Upper lobe of left lung (tissue), 6 donors: ENCODE data around the gene EPS8. TPM values are rescaled to one million over a fixed set of nuclear protein-coding genes. Genes with fewer than 3 reads are reported as not detected.

Source experiments
- ATAC-seq, 2 donors: fragments of 200-7000 bp; cut with Tn5 transposase; one replicate each; pipeline ENCODE4 v1.9.1; 2022; ENCODE audit warnings: mild to moderate bottlenecking in 2 of 2, moderate library complexity in 2 of 2; ENCODE audit not compliant: low FRiP score in 2 of 2
- DNase-seq, 2 donors: peaks; one replicate each; pipeline ENCODE4 v3.0.0-alpha.2; 2019 to 2020
- H3K27ac ChIP-seq, 4 donors: fragments of 200-600 bp; sonication (generic); one replicate each; pipeline ENCODE4 v1.5.1; 2016 to 2019
- H3K27me3 ChIP-seq, 4 donors: fragments of 200-600 bp; sonication (generic); one replicate each; pipeline ENCODE4 v1.5.1; 2017 to 2019
- H3K36me3 ChIP-seq, 4 donors: fragments of 200-600 bp; sonication (generic); one replicate each; pipeline ENCODE4 v1.5.1; 2016 to 2019
- H3K4me1 ChIP-seq, 4 donors: fragments of 200-600 bp; sonication (generic); one replicate each; pipeline ENCODE4 v1.5.1; 2018 to 2019
- H3K4me3 ChIP-seq, 4 donors: fragments of 200-600 bp; sonication (generic); one replicate each; pipeline ENCODE4 v1.5.1; 2017 to 2019; ENCODE audit warnings: mild to moderate bottlenecking in 2 of 4, moderate library complexity in 1 of 4
- H3K9me3 ChIP-seq, 4 donors: fragments of 200-600 bp; sonication (generic); one replicate each; pipeline ENCODE4 v1.5.1; 2018 to 2019
- EP300 ChIP-seq, 4 donors: sonication (generic); formaldehyde crosslinking; IDR thresholded peaks; one replicate each; pipeline ENCODE4 v1.5.1; 2017; ENCODE audit warnings: antibody characterized with exemption in 4 of 4, control low read depth in 2 of 4
- POLR2A ChIP-seq, 4 donors: fragments of 450-650 bp; IDR thresholded peaks; one replicate each; pipeline ENCODE4 v1.5.1; 2016 to 2017; ENCODE audit warnings: antibody characterized with exemption in 4 of 4, mild to moderate bottlenecking in 2 of 4
- POLR2AphosphoS5 ChIP-seq, 2 donors: sonication (generic); formaldehyde crosslinking; IDR thresholded peaks; one replicate each; pipeline ENCODE4 v1.5.1; 2017; ENCODE audit warnings: antibody characterized with exemption in 2 of 2
- WGBS, 2 donors: methylation state at CpG; one replicate each; pipeline ENCODE4 v1.1.5; 2017 to 2018; 5-methylcytosine and 5-hydroxymethylcytosine counted together
- total RNA-seq, 6 donors: library from RNA; depleted of rRNA in 4 of 6; stranded (reverse); fragments of >200 nt in 4 of 6; gene quantifications; one replicate each; pipeline versions ENCODE4 v1.1.0 to v1.2.1, GENCODE V29; 2016 to 2021
- TF ChIP-seq, protein P1 (sequence below), 6 experiments: fragments of 450-650 bp in 4 of 6; fragments of 200-600 bp in 2 of 6; sonication (generic) in 2 of 6; IDR thresholded peaks; one replicate each; pipeline ENCODE4 v1.5.1; 2016 to 2019; ENCODE audit warnings: antibody characterized with exemption in 6 of 6
- donor health status: DM: no; HTN: no; CAD: no; lungs with moderate emphysema.
- donor health status: DM: no; HTN: yes; CAD: no; lungs with severe emphysema.

EPS8 gene
- total RNA-seq, 6 donors from 2014 or later = 43.9 to 112 (median 67.2) TPM

DNA sequence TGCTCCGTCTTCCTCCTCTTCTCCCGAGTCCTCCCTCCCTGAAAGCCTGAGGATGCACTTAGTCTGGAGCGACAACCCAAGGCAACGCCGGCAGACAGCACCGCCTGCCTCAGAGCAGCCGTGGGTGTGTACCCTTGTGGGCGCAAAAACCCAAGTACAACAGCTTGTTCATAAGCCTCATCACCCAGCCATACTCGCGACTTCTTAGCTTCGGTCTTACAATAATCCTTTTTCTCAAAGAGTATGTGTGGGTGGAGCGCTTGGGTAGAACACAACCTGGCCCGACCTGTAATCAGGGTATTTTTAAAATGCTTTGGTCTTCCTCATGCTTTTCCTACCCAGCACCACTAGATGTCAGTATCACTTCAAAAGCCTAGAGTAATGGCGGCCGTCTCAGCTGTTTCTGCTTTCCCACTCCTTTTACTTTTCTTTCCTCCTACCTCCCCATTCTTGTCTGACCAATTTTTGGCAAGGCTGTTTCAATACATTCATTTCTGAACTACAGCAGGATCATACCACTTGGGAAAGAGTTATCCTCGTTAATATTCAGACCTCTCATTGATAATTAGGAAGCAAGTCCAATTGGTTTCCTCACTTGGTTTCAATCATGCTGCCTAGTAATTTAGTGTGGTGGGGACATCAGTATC, 198.9 kb downstream of the EPS8 start:
- Histone ChIP-seq H3K27ac (no peak overlapping the region), H3K9me3 (no peaks in the 10 kb centered on the region), H3K36me3 (no peaks in the 10 kb centered on the region), H3K4me1 (peaks cover 0 to 9% (median 1%) of the 10 kb centered on the region in 4 donors), H3K4me3 (peak overlapping the region in 3 of 4 donors; percentile 19 to 34 (median 21)), H3K27me3 (no peaks in the 10 kb centered on the region)
- DNase-seq = peak; percentile 25 to 59
- peak; percentile 88 to 93 for ATAC-seq
- TF ChIP-seq, protein P1, sequence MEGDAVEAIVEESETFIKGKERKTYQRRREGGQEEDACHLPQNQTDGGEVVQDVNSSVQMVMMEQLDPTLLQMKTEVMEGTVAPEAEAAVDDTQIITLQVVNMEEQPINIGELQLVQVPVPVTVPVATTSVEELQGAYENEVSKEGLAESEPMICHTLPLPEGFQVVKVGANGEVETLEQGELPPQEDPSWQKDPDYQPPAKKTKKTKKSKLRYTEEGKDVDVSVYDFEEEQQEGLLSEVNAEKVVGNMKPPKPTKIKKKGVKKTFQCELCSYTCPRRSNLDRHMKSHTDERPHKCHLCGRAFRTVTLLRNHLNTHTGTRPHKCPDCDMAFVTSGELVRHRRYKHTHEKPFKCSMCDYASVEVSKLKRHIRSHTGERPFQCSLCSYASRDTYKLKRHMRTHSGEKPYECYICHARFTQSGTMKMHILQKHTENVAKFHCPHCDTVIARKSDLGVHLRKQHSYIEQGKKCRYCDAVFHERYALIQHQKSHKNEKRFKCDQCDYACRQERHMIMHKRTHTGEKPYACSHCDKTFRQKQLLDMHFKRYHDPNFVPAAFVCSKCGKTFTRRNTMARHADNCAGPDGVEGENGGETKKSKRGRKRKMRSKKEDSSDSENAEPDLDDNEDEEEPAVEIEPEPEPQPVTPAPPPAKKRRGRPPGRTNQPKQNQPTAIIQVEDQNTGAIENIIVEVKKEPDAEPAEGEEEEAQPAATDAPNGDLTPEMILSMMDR (IDR thresholded peaks at IDR 0.05) = peak; percentile 76 to 90 (median 88)
- TF ChIP-seq EP300 (IDR thresholded peaks at IDR 0.05) (no peak), POLR2A (IDR thresholded peaks at IDR 0.05) (no peak)
- 14 to 18% methylated on average over 16 of the region's 16 CpGs for WGBS, 2 donors

DNA sequence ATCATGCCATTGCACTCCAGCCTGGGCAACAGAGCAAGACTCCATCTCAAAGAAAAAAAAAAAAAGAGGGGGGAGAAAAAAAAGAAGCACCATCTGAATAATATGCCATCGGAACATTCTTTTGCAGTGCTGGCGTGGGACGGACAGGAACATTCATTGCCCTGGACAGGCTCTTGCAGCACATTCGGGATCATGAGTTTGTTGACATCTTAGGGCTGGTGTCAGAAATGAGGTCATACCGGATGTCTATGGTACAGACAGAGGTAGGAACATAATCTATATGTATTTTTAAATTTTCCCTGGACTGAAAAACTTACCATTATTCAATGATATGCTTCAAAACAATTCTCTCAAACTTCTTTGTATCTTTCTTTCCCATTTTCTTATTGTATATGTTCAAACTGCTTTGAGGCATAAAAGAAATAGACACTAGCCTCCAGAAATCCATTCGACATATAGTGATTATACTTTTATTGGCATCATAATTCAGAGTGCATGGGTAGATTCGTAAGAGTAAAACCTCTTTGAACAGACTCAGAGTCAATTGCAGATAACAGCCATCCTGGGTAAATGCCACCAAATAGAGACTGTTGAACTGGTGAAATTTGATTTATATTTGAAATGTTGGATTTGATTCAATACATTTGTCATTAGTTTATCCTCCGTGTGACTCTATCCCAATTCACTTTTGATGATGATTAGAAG, 199.7 kb downstream of the EPS8 start:
- TF ChIP-seq POLR2AphosphoS5 (IDR thresholded peaks at IDR 0.05) (no peak), POLR2A (IDR thresholded peaks at IDR 0.05) (no peak)
- 72 to 75% methylated on average over 8 of the region's 8 CpGs for WGBS, 2 donors
- Histone ChIP-seq H3K27me3 (no peaks in the 10 kb centered on the region), H3K27ac (no peak overlapping the region), H3K9me3 (no peaks in the 10 kb centered on the region), H3K4me1 (peaks cover 0 to 9% (median 1%) of the 10 kb centered on the region in 4 donors), H3K4me3 (no peak overlapping the region), H3K36me3 (no peaks in the 10 kb centered on the region)
- ATAC-seq = no peak
- DNase-seq = no peak

DNA sequence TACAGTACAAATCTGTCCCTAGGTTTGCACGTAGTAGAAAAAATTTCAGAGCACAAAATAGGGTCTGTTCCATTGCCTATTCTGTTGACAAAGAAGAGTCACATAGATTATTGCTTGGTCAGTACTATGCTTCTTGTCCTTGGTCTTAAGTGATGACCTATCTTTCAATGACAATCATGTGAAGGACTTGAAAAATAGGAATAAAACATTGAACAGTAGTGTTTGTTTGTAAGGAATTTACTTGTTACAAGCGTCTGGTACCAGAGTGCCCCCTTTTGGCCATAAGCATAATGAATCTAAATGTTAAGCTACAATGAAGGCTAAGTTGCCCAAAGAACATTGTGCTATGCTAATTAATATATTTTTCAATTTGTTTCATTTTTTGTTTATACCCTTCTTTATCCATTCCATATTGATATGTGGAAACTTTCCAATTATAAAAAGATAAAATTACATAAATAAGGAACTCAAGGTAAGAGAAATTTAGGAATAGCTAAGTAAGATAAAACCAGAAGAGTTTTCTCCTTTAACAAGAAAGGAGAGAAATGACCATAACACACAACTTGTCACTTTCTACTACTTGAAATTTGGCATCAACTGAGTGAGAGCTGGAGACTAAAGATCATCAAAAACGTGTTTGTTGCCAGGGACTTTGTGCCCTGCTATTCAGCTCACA, 204.7 kb downstream of the EPS8 start:
- Histone ChIP-seq H3K27me3 (no peaks in the 10 kb centered on the region), H3K27ac (no peak overlapping the region), H3K9me3 (no peaks in the 10 kb centered on the region), H3K4me1 (no peaks in the 10 kb centered on the region), H3K36me3 (no peaks in the 10 kb centered on the region), H3K4me3 (no peak overlapping the region)
- TF ChIP-seq, protein P1 (IDR thresholded peaks at IDR 0.05) = peak; percentile 26 to 62 (median 53)
- TF ChIP-seq POLR2AphosphoS5 (IDR thresholded peaks at IDR 0.05) = no peak
- peak; percentile 26 to 66 for ATAC-seq
- 33 to 39% methylated on average over 3 of the region's 3 CpGs for WGBS, 2 donors
- DNase-seq = no peak

DNA sequence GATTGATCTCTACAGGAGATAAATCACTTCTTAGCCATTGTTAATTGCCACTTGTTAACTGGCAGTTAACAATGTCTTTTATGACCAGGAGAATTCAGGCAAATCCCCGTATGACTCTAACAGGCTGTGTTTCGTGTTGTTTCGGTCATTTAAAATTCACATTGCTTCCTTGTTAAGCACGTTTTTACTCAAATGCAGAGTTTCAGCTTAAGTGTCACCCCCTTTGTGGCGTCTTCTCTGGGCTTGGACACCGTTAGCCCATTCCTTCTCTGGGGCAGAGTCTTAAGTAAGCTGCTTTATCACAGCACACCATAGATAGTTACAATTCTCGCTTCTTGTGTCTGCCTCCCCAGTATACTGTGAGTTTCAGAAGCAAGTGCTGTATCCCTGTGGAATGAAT, 205.4 kb downstream of the EPS8 start:
- H3K36me3 ChIP-seq = no peaks in the 10 kb centered on the region
- H3K27ac ChIP-seq = no peak overlapping the region
- WGBS, 2 donors = 80 to 84% methylated on average over 7 of the region's 7 CpGs
- no peaks in the 10 kb centered on the region for H3K4me1 ChIP-seq
- no peaks in the 10 kb centered on the region for H3K27me3 ChIP-seq
- no peak overlapping the region for H3K4me3 ChIP-seq
- no peak for TF ChIP-seq POLR2AphosphoS5 (IDR thresholded peaks at IDR 0.05)
- TF ChIP-seq POLR2A (IDR thresholded peaks at IDR 0.05) = no peak
- TF ChIP-seq, protein P1 (IDR thresholded peaks at IDR 0.05) = no peak
- TF ChIP-seq EP300 (IDR thresholded peaks at IDR 0.05) = no peak
- no peaks in the 10 kb centered on the region for H3K9me3 ChIP-seq
- ATAC-seq = no peak
- no peak for DNase-seq

DNA sequence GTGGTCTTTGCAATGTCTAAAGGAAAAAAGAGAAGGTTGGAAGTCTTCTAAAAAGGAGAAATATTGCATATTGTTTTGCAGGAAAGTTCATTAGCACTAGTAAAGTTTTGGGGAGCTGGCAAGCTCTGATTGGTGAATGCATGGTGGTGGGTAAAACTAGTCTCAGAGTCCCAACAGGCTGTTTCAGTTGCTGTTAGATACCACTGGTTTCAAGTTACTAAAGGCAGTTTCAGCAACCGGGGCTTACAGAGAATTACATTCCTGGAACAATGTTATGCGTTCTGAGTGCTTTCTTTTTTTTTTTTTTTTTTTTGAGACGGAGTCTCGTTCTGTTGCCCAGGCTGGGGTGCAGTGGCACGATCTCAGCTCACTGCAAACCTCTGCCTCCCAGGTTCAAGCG, 208.2 kb downstream of the EPS8 start:
- TF ChIP-seq EP300 (IDR thresholded peaks at IDR 0.05) (no peak), POLR2A (IDR thresholded peaks at IDR 0.05) (no peak), POLR2AphosphoS5 (IDR thresholded peaks at IDR 0.05) (no peak)
- TF ChIP-seq, protein P1 (IDR thresholded peaks at IDR 0.05) = no peak
- Histone ChIP-seq H3K27ac (no peak overlapping the region), H3K4me3 (no peak overlapping the region), H3K36me3 (no peaks in the 10 kb centered on the region), H3K4me1 (peaks cover 0 to 3% (median 0%) of the 10 kb centered on the region in 4 donors), H3K27me3 (no peaks in the 10 kb centered on the region), H3K9me3 (no peaks in the 10 kb centered on the region)
- ATAC-seq = no peak
- no peak for DNase-seq
- WGBS, 2 donors = 62 to 65% methylated on average over 6 of the region's 6 CpGs
